ENCODE data around the gene MED27. TPM values are rescaled to one million over a fixed set of nuclear protein-coding genes. Genes with fewer than 3 reads are reported as not detected.

The MED27 gene
- total RNA-seq, 2 experiments from 2014 or later: 31.3 to 32.9 TPM

GRCh38 chr9:131862261-131862660 lies 217.4 kb downstream of the MED27 start:
- no peak for DNase-seq
- H3K27ac Mint-ChIP-seq: no peak overlapping the region
- H3K4me1 Mint-ChIP-seq: no peaks in the 10 kb centered on the region
- H3K27me3 Mint-ChIP-seq: no peaks in the 10 kb centered on the region
- H3K36me3 Mint-ChIP-seq: no peaks in the 10 kb centered on the region
- no peak overlapping the region for H3K4me3 Mint-ChIP-seq
- H3K9me3 Mint-ChIP-seq: no peaks in the 10 kb centered on the region

DNA sequence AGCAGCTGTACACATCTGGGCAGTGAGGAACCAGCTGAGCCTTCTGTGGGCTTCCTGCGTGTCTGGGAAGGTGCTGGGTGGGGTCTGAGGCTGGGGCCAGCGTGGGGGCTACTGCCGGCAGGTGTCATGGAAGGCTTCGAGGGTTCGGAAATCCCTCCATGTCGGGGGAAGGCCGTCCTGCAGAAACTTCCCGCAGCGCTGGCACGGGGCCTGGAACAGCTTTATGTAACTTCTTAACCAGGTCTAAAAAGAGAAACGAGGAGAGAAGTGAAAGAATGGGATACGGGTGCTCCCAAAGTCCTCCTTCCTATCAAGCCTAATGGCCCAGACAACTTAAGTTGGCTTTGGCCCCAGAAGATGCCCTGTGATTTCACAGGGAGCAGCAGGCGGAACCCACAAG lies 219.2 kb downstream of the MED27 start:
- Mint-ChIP-seq H3K36me3 (no peaks in the 10 kb centered on the region), H3K27me3 (no peaks in the 10 kb centered on the region), H3K27ac (no peak overlapping the region), H3K4me1 (no peaks in the 10 kb centered on the region), H3K9me3 (no peaks in the 10 kb centered on the region), H3K4me3 (no peak overlapping the region)
- no peak for DNase-seq

DNA sequence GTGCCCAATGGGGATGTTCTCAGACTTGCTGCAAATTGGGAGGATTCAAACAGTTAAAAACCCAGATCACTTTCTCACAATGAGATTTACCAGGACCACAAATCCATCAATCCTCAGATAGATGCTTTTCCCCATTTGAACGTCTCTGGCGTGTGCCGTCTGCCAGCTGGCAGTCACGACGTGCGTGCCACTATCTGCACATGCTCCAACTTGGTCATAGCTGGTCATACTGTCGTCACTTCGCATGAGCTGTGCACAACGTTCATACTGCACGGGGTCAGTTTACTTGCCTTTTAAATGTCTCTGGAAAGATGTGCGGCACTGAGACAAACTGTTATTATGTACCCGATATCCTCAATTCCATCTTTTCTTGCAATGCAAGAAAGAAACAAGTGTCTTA lies 221.5 kb downstream of the MED27 start:
- H3K9me3 Mint-ChIP-seq: no peaks in the 10 kb centered on the region
- H3K27ac Mint-ChIP-seq: no peak overlapping the region
- no peaks in the 10 kb centered on the region for H3K27me3 Mint-ChIP-seq
- no peaks in the 10 kb centered on the region for H3K36me3 Mint-ChIP-seq
- H3K4me1 Mint-ChIP-seq: no peaks in the 10 kb centered on the region
- H3K4me3 Mint-ChIP-seq: no peak overlapping the region
- DNase-seq: no peak

GRCh38 chr9:131856105-131856504 lies 223.6 kb downstream of the MED27 start:
- no peaks in the 10 kb centered on the region for H3K4me1 Mint-ChIP-seq
- no peaks in the 10 kb centered on the region for H3K27me3 Mint-ChIP-seq
- no peaks in the 10 kb centered on the region for H3K36me3 Mint-ChIP-seq
- no peaks in the 10 kb centered on the region for H3K9me3 Mint-ChIP-seq
- DNase-seq: no peak
- H3K27ac Mint-ChIP-seq: no peak overlapping the region
- H3K4me3 Mint-ChIP-seq: no peak overlapping the region

DNA sequence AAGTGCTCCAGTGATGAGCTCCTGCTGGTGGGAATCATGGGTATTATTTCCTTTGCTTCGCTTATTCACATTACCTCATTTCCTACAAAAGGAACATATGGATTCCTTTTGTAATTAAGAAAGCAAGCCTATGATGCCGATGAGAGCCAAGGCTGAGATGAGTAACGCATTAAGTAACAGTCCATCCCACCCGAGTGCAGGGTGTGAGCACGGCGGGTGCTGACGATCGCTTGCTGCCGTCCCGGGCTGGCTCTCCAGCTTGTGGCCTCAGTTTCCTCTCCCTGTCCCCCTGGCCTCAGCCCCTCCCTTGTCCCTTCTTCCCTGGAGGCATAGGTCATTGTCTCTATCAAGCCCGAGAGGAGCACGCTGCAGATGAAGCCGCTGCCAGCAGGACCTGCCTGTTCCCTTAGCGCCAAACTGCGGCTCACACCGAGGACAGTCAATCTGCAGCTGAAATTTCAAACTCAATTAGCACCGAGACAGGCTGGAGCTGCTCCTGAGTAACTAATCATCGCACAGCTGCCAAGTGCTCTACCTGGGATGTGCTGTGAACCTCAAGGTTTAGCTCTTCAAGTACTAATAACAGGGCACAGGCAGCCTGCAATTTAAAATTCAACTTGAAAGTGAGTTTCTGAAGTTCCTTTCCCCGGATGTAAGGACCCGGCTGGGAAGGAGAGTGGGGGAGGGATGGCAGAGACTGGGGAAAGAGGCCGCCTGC lies 224.6 kb downstream of the MED27 start:
- no peaks in the 10 kb centered on the region for H3K27me3 Mint-ChIP-seq
- no peak overlapping the region for H3K4me3 Mint-ChIP-seq
- no peak overlapping the region for H3K27ac Mint-ChIP-seq
- no peaks in the 10 kb centered on the region for H3K4me1 Mint-ChIP-seq
- no peak for DNase-seq
- H3K9me3 Mint-ChIP-seq: no peaks in the 10 kb centered on the region
- no peaks in the 10 kb centered on the region for H3K36me3 Mint-ChIP-seq

GRCh38 chr9:131854334-131854733 lies 225.3 kb downstream of the MED27 start:
- no peak for DNase-seq
- H3K27me3 Mint-ChIP-seq: no peaks in the 10 kb centered on the region
- no peak overlapping the region for H3K4me3 Mint-ChIP-seq
- H3K36me3 Mint-ChIP-seq: no peaks in the 10 kb centered on the region
- H3K4me1 Mint-ChIP-seq: no peaks in the 10 kb centered on the region
- H3K9me3 Mint-ChIP-seq: no peaks in the 10 kb centered on the region
- H3K27ac Mint-ChIP-seq: no peak overlapping the region

DNA sequence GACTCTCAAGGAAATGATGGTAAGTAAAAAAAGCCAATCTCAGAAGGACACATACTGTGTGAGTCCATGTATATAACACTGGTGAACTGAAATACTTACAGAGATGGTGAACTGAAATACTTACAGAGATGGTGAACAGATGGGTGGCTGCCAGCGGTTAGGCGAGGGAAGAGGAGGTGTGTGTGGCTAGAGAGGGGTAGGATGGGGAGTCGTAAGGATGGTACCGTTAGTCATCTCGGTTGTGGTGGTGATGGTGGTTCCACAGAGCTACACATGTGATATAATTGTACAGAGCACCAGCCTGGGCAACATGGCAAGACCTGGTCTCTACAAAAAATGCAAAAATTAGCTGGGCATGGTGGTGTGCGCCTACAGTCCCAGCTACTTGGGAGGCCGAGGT lies 226.2 kb downstream of the MED27 start:
- H3K4me1 Mint-ChIP-seq: no peaks in the 10 kb centered on the region

DNA sequence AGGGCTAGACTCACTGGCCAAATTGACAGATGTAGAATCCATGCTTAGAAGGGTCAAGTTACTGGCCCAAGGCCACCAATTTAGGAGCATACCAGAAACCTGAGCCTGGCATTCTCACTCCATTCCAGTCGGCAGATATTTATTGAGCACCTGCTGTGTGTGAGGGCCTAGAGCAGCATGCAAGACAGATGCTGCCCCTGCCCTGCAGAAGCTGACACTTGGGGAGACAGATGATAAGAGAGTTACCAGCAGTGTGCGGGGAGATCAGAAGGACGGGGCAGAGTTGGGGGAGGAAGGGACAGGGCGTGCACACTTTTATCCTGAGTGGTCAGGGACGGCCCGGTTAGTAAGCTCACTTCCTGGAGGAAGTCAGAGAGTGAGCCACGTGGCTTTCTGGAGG lies 228.3 kb downstream of the MED27 start:
- H3K36me3 Mint-ChIP-seq: no peaks in the 10 kb centered on the region
- H3K27ac Mint-ChIP-seq: no peak overlapping the region
- H3K4me1 Mint-ChIP-seq: no peaks in the 10 kb centered on the region
- H3K9me3 Mint-ChIP-seq: no peaks in the 10 kb centered on the region
- DNase-seq: no peak
- H3K4me3 Mint-ChIP-seq: no peak overlapping the region
- no peaks in the 10 kb centered on the region for H3K27me3 Mint-ChIP-seq

More for the DNA sequence above, 226.2 kb downstream of the MED27 start:
- H3K27me3 Mint-ChIP-seq: no peaks in the 10 kb centered on the region
- H3K36me3 Mint-ChIP-seq: no peaks in the 10 kb centered on the region
- no peak for DNase-seq
- H3K27ac Mint-ChIP-seq: no peak overlapping the region
- no peaks in the 10 kb centered on the region for H3K9me3 Mint-ChIP-seq
- no peak overlapping the region for H3K4me3 Mint-ChIP-seq

- no peaks in the 10 kb centered on the region for H3K9me3 Mint-ChIP-seq
- no peak overlapping the region for H3K27ac Mint-ChIP-seq
- no peaks in the 10 kb centered on the region for H3K36me3 Mint-ChIP-seq
- H3K4me1 Mint-ChIP-seq: no peaks in the 10 kb centered on the region
- no peak overlapping the region for H3K4me3 Mint-ChIP-seq
- H3K27me3 Mint-ChIP-seq: no peaks in the 10 kb centered on the region
- DNase-seq: no peak
Observed at GRCh38 chr9:131849391-131849790, 230.3 kb downstream of the MED27 start.

DNA sequence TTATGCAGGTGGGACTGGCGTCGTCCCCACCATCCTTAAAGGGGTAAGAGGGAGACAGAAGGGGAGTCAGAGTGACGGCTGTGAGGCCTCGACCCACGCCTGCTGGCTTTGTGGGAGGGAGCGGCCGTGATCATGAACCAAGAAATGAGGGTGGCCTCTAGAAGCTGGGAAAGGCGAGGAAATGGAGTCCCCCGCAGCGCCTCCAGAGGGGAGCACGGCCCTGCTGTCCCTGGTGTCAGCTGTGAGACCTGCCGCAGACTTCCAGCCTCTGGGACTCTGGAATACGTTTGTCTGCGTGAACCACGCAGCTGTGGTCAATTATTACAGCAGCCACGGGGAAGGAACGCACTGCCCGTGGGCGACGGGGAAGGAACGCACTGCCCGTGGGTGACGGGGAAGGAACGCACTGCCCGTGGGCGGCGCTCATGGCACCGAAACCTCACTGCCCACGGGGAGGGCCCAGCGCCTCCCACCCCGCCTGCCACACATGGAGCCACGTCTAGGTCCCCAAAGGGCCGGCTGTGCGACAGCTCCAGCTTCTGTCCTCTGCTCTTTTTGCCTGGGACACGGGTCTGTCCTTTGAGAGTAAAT lies 231.0 kb downstream of the MED27 start:
- DNase-seq: no peak
- H3K9me3 Mint-ChIP-seq: no peaks in the 10 kb centered on the region
- no peak overlapping the region for H3K27ac Mint-ChIP-seq
- no peaks in the 10 kb centered on the region for H3K27me3 Mint-ChIP-seq
- no peaks in the 10 kb centered on the region for H3K36me3 Mint-ChIP-seq
- H3K4me1 Mint-ChIP-seq: no peaks in the 10 kb centered on the region
- H3K4me3 Mint-ChIP-seq: no peak overlapping the region

- no peaks in the 10 kb centered on the region for H3K36me3 Mint-ChIP-seq
- no peak overlapping the region for H3K27ac Mint-ChIP-seq
- no peaks in the 10 kb centered on the region for H3K27me3 Mint-ChIP-seq
Observed at GRCh38 chr9:131847665-131848354, 231.9 kb downstream of the MED27 start.

GRCh38 chr9:131845305-131846298 lies 234.1 kb downstream of the MED27 start:
- no peaks in the 10 kb centered on the region for H3K9me3 Mint-ChIP-seq
- no peak overlapping the region for H3K4me3 Mint-ChIP-seq
- peaks cover 5% of the 10 kb centered on the region for H3K27me3 Mint-ChIP-seq
- H3K36me3 Mint-ChIP-seq: no peaks in the 10 kb centered on the region
- no peak for DNase-seq
- no peak overlapping the region for H3K27ac Mint-ChIP-seq
- no peaks in the 10 kb centered on the region for H3K4me1 Mint-ChIP-seq

More at GRCh38 chr9:131847665-131848354, 231.9 kb downstream of the MED27 start:
- no peak for DNase-seq
- H3K4me3 Mint-ChIP-seq: no peak overlapping the region
- no peaks in the 10 kb centered on the region for H3K4me1 Mint-ChIP-seq
- H3K9me3 Mint-ChIP-seq: no peaks in the 10 kb centered on the region

DNA sequence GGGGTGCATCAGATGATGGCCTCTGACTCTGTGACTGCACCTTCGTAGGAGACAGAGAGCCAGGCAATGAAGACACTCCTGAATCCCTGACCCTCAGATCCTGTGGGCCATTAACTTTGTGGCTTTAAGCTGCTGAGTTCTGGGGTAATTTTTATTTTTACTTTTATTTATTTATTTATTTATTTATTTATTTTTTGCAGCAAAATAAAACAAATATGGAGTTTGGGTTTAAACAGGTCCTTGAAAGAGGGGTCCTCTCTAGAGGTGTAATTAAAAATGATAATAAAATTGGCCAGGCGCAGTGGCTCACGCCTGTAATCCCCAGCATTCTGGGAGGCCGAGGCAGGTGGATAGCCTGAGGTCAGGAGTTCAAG lies 234.9 kb downstream of the MED27 start:
- H3K27me3 Mint-ChIP-seq: peaks cover 6% of the 10 kb centered on the region
- H3K4me1 Mint-ChIP-seq: no peaks in the 10 kb centered on the region
- no peak for DNase-seq
- H3K4me3 Mint-ChIP-seq: no peak overlapping the region
- H3K27ac Mint-ChIP-seq: no peak overlapping the region
- H3K9me3 Mint-ChIP-seq: no peaks in the 10 kb centered on the region
- H3K36me3 Mint-ChIP-seq: no peaks in the 10 kb centered on the region

GRCh38 chr9:131843989-131844744 lies 235.5 kb downstream of the MED27 start:
- DNase-seq: no peak
- no peaks in the 10 kb centered on the region for H3K36me3 Mint-ChIP-seq
- peaks cover 4% of the 10 kb centered on the region for H3K4me1 Mint-ChIP-seq
- H3K27ac Mint-ChIP-seq: no peak overlapping the region
- H3K4me3 Mint-ChIP-seq: no peak overlapping the region
- H3K27me3 Mint-ChIP-seq: peaks cover 9% of the 10 kb centered on the region
- H3K9me3 Mint-ChIP-seq: no peaks in the 10 kb centered on the region

All from activated naive CD8-positive, alpha-beta T cell treated with anti-CD3 and anti-CD28 coated beads for 36 hours (primary cell).